ENCODE measurements around the gene RET.

DNA sequence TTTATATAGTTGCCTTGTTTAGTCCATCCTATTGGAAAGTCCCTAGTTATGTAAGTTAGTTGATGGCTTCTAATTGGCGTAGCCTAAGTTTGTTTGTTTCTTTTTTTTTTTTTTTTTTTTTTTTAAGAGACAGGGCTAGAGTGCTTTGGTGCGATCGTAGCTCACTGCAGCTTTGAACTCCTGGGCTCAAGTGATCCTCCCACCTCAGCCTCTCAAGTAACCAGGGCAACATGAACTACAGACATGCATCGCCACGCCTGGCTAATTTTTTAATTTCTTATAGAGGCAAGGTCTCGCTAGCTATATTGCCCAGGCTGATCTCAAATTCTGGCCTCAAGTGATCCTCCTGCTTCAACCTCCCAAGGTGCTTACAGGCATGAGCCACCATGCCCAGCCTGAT is 68.4 kb downstream of the RET start:
- TF ChIP-seq, protein P1, sequence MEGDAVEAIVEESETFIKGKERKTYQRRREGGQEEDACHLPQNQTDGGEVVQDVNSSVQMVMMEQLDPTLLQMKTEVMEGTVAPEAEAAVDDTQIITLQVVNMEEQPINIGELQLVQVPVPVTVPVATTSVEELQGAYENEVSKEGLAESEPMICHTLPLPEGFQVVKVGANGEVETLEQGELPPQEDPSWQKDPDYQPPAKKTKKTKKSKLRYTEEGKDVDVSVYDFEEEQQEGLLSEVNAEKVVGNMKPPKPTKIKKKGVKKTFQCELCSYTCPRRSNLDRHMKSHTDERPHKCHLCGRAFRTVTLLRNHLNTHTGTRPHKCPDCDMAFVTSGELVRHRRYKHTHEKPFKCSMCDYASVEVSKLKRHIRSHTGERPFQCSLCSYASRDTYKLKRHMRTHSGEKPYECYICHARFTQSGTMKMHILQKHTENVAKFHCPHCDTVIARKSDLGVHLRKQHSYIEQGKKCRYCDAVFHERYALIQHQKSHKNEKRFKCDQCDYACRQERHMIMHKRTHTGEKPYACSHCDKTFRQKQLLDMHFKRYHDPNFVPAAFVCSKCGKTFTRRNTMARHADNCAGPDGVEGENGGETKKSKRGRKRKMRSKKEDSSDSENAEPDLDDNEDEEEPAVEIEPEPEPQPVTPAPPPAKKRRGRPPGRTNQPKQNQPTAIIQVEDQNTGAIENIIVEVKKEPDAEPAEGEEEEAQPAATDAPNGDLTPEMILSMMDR (IDR thresholded peaks at IDR 0.05; ENCODE audit: low read depth, low read length): no peak
- no peak for TF ChIP-seq POLR2A (IDR thresholded peaks at IDR 0.05; ENCODE audit: extremely low read depth, insufficient read length)
- TF ChIP-seq, protein P2, sequence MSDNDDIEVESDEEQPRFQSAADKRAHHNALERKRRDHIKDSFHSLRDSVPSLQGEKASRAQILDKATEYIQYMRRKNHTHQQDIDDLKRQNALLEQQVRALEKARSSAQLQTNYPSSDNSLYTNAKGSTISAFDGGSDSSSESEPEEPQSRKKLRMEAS (IDR thresholded peaks at IDR 0.05; ENCODE audit: low read depth, low read length): no peak
- no peak for TF ChIP-seq MYC (IDR thresholded peaks at IDR 0.05; ENCODE audit: low read depth, low read length)

Data from NB4 (cell line).